Stimulated activated naive B cell treated with anti-CD40 and anti-IgM and Interleukin-4, amounts not matched to agents 10 μg/mL and 1 μg/mL and 100 μg/mL, for 72 hours (primary cell): ENCODE data around the gene TRIM66.

ENCODE experiments used
- ATAC-seq, 2 donors: fragments of 150-1000 bp; cut with Tn5 transposase; replicated peaks; 2 replicates each; pipeline ENCODE4 v1.10.0; 2021; ENCODE audit warnings: moderate library complexity in 1 of 2
- DNase-seq: peaks from one replicate; pipeline ENCODE4 v3.0.0; 2021
- H3K27ac Mint-ChIP-seq: one replicate; pipeline ENCODE4 v1.8.0; 2022; ENCODE audit warnings: mild to moderate bottlenecking, mixed read lengths
- H3K27me3 Mint-ChIP-seq, 2 donors: one replicate each; pipeline ENCODE4 v1.8.0; 2022; ENCODE audit warnings: mixed read lengths in 2 of 2
- H3K36me3 Mint-ChIP-seq, 2 donors: one replicate each; pipeline ENCODE4 v1.8.0; 2022; ENCODE audit warnings: mixed read lengths in 2 of 2, mild to moderate bottlenecking in 1 of 2
- H3K4me1 Mint-ChIP-seq, 2 donors: one replicate each; pipeline ENCODE4 v1.8.0; 2022; ENCODE audit warnings: mixed read lengths in 2 of 2, mild to moderate bottlenecking in 1 of 2
- H3K4me3 Mint-ChIP-seq, 2 donors: one replicate each; pipeline ENCODE4 v1.8.0; 2022; ENCODE audit warnings: mild to moderate bottlenecking in 2 of 2, mixed read lengths in 2 of 2, moderate library complexity in 1 of 2
- H3K9me3 Mint-ChIP-seq, 2 donors: one replicate each; pipeline ENCODE4 v1.8.0; 2022; ENCODE audit warnings: mixed read lengths in 2 of 2, mild to moderate bottlenecking in 1 of 2

Gene TRIM66

DNA sequence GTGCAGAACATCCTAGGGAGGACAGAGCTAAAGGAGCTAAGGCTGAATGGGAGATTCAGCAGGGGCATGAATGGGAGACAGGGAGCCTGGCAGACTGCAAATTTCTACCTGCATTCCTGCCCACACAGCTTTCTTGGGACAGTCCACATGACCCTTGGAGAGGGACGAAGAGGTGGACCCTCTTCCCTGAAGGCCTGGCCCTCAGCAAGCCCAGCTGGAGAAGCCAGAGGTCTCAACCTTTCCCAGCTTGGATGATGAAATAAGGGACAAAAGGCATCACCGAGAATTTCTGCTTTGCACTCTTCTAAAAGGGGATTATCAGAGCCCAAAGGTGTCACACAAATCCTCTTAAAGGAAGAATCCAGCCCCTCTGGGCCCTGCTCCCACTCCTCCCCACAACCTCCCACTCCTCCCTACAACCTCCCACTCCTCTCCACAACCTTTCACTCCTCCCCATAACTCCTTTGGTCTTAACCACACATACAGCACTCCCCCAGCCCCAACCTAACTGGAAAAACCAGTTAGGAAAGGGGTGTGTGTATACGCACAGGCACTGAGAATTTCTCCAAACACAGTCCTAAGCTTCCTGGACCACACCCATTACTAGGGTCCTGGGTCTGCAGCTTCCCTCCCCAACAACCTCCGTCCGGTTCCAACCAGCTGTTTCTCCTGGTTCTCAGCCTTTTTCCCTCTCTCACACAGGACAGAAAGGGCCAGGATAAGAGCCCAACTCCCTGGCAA is 38.6 kb upstream of the TRIM66 start:
- no peak for ATAC-seq
- peaks cover 13 to 28% of the 10 kb centered on the region in 2 donors for H3K4me1 Mint-ChIP-seq
- no peak for DNase-seq
- H3K36me3 Mint-ChIP-seq: no peaks in the 10 kb centered on the region
- H3K27ac Mint-ChIP-seq: no peak overlapping the region
- H3K4me3 Mint-ChIP-seq: no peak overlapping the region
- no peaks in the 10 kb centered on the region for H3K9me3 Mint-ChIP-seq
- peaks cover 15 to 22% of the 10 kb centered on the region in 2 donors for H3K27me3 Mint-ChIP-seq

DNA sequence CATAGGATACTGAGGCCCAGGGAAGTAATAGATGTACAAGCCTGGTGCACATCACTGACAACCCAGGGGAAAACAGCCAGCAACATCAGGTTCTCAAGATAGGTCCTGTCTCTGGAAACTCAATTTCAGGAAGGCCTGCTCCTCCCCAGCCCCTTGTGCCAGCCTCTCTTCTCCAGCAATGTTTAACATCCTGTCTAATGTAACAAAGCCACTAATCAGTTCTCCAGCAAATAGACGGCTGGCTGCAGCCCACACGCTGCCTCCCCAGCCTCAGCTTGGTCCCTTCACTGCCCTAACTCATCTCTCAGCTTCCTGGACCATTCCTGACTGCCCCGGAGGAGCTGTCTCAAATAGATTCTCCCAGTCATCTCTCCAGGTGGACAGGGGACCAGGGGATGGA is 37.9 kb upstream of the TRIM66 start:
- no peak for DNase-seq
- Mint-ChIP-seq H3K27me3 (peaks cover 15 to 22% of the 10 kb centered on the region in 2 donors), H3K4me1 (peaks cover 13 to 28% of the 10 kb centered on the region in 2 donors), H3K9me3 (no peaks in the 10 kb centered on the region), H3K36me3 (no peaks in the 10 kb centered on the region), H3K27ac (no peak overlapping the region), H3K4me3 (no peak overlapping the region)
- no peak for ATAC-seq

DNA sequence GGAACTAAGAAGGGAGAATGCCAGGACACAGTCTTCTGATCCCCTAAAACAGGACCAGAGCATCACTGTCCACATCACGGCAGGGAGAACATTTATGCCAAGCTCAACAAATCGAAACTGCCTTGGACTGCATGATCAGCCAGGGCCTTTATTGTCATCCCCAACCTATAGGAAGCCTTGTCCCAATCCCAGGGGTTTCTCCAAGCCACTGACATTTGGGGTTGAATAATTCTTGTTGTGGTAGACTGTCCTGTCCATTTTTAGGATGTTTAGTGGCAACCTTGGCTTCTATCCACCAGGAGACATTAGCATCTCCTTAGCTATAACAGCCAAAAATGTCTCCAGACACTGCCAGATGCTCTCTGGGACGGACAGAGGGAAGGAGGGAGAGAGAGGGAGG is 37.3 kb upstream of the TRIM66 start:
- no peak for ATAC-seq
- no peak for DNase-seq
- Mint-ChIP-seq H3K27ac (no peak overlapping the region), H3K36me3 (no peaks in the 10 kb centered on the region), H3K9me3 (no peaks in the 10 kb centered on the region), H3K4me1 (peaks cover 13 to 29% of the 10 kb centered on the region in 2 donors), H3K4me3 (no peak overlapping the region), H3K27me3 (peaks cover 15 to 22% of the 10 kb centered on the region in 2 donors)

DNA sequence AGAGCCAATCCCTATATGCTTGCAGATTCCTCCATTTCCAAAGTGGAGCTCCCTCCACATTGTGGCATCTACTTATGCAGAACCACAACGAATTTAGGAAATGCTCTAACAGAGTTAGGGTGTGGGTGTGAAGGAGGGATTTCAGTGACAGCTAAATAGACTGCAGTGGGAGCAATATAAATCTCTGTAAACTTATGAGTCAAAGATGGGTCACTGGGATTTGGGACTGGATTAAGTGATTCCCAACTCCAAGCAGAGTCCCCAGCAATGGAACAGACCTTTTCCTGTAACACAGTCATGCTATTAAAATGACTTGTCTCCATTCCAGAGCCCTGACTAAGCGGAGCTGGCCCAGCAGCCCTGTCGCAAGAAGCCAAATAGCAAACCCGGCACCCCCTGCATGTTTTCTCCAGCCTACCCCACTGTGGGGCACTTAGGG is 36.8 kb upstream of the TRIM66 start:
- DNase-seq (no peak), ATAC-seq (no peak)
- H3K9me3 Mint-ChIP-seq: no peaks in the 10 kb centered on the region
- H3K4me1 Mint-ChIP-seq: peaks cover 13 to 33% of the 10 kb centered on the region in 2 donors
- no peak overlapping the region for H3K27ac Mint-ChIP-seq
- peaks cover 15 to 22% of the 10 kb centered on the region in 2 donors for H3K27me3 Mint-ChIP-seq
- H3K36me3 Mint-ChIP-seq: no peaks in the 10 kb centered on the region
- H3K4me3 Mint-ChIP-seq: no peak overlapping the region

DNA sequence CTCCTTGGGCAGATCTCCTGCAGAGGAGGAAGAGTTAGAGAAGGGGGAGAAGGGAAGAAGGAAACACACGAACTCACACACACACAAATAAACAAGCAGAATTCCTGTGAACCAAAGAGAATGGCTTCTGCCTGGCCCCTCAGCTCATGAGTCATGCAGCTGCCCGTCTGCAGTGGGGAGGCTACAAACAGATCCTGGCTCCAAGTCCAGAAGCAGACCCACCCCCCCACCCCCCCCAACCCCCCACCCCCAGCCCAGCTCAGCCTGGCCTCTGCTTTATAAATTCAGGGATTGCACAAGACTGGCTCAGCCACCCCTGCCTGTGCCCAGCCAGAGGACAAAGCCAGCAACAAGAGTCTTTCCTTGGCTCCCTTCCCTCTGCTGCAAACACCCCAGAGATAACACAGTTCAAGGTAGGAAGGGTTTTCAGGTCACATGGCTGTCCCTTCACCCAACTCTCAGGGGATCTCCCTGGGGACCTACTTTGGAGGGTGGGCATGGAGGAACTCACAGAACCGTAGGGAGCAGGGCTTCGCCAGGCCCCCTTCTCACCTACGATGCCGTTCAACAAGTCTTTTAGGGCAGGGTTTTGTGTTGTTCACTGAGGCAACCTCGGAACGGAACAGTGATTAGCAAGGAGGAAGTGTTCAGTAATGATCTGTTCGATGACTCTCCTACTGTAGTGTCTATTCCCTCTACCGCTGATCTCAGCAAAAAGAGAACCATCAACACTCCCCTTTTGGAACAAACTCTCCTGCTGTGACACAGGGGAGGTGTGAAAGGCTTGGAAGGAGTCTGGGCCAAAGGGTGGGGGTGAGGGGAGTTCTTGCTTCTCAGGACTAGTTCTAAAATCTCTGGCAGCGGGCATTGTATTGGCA is 35.6 kb upstream of the TRIM66 start:
- H3K27ac Mint-ChIP-seq: peak overlapping the region; percentile 94
- no peaks in the 10 kb centered on the region for H3K36me3 Mint-ChIP-seq
- H3K4me3 Mint-ChIP-seq: peak overlapping the region; percentile 63 to 73
- ATAC-seq (peak; percentile 94 to 97), DNase-seq (peak; percentile 19)
- peaks cover 15 to 22% of the 10 kb centered on the region in 2 donors for H3K27me3 Mint-ChIP-seq
- H3K9me3 Mint-ChIP-seq: no peaks in the 10 kb centered on the region
- peaks cover 13 to 33% of the 10 kb centered on the region in 2 donors for H3K4me1 Mint-ChIP-seq

DNA sequence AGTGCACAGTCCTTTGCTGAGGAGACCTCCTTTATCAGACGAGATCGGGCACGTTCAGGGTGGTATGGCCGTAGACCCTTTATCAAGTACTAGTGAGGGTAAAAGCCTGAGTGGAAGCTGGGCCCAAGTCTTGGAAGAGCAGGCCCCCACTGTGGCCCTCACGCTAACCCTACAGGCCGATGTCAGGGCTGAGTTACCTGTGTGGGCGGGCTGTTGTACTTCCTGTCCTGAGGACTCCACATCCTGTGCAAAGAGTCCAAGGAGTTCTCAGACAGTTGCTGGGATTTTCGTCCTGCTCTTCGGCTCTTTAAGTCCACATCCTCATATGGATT is 35.0 kb upstream of the TRIM66 start:
- Mint-ChIP-seq H3K27ac (peak overlapping the region; percentile 39), H3K4me1 (peaks cover 13 to 28% of the 10 kb centered on the region in 2 donors), H3K4me3 (peak overlapping the region in 1 of 2 donors; percentile 5), H3K36me3 (no peaks in the 10 kb centered on the region), H3K9me3 (no peaks in the 10 kb centered on the region), H3K27me3 (peaks cover 11 to 17% of the 10 kb centered on the region in 2 donors)
- ATAC-seq (no peak), DNase-seq (no peak)

DNA sequence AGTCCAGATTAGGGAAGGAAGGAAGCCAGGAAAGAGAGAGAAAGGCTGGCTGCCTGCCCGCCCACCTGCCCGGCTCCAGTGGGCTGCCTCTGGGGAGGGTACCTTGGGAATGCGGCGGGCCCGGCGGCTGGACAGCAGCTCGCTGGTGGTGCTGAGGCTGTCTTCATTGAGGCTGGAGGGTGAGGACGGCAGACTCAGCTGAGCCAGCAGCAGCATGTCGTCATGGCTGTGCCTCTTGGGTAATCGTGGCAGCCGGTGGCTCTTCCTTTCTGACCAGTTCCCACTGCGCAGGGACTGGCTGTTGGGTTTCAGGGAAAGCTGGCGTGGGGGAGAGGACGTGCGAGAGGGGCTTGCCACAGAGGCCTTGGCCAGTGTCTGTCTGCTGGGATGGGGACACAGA is 33.0 kb upstream of the TRIM66 start:
- H3K27me3 Mint-ChIP-seq: peaks cover 3 to 4% of the 10 kb centered on the region in 2 donors
- H3K4me3 Mint-ChIP-seq: no peak overlapping the region
- no peak overlapping the region for H3K27ac Mint-ChIP-seq
- no peaks in the 10 kb centered on the region for H3K9me3 Mint-ChIP-seq
- H3K36me3 Mint-ChIP-seq: no peaks in the 10 kb centered on the region
- no peak for DNase-seq
- no peak for ATAC-seq
- H3K4me1 Mint-ChIP-seq: peaks cover 13 to 28% of the 10 kb centered on the region in 2 donors

DNA sequence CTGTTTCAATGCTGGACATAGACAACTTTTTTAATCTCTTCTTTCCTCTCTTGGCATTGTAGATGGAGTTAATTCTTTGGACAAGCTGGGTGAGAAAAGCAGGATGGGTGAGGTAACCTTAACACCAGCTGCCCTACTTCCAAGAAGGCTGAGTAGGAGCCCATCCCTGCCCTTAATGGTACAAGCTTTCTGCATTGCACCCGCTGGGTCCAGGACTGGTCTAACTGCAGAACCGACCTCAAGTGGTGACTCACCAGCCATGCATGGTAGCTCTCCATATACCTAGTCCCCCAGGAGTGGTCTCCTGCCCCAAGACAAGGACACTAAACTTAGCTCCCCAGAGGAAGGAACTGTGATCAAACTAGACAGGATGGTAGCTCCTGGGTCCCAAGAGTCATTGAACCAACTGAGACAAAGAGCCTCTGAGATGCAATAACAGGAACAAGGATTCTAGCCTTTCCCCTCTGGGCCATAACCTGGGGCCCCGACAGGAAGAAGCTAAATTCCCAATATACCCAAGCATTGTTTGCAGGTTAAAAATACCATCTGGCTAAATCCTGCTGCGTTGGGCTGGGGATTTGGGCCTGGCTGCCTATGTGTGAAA is 32.3 kb upstream of the TRIM66 start:
- H3K27me3 Mint-ChIP-seq: no peaks in the 10 kb centered on the region
- H3K36me3 Mint-ChIP-seq: no peaks in the 10 kb centered on the region
- H3K4me3 Mint-ChIP-seq: no peak overlapping the region
- H3K27ac Mint-ChIP-seq: no peak overlapping the region
- no peak for ATAC-seq
- H3K4me1 Mint-ChIP-seq: peaks cover 13 to 28% of the 10 kb centered on the region in 2 donors
- H3K9me3 Mint-ChIP-seq: no peaks in the 10 kb centered on the region
- no peak for DNase-seq

DNA sequence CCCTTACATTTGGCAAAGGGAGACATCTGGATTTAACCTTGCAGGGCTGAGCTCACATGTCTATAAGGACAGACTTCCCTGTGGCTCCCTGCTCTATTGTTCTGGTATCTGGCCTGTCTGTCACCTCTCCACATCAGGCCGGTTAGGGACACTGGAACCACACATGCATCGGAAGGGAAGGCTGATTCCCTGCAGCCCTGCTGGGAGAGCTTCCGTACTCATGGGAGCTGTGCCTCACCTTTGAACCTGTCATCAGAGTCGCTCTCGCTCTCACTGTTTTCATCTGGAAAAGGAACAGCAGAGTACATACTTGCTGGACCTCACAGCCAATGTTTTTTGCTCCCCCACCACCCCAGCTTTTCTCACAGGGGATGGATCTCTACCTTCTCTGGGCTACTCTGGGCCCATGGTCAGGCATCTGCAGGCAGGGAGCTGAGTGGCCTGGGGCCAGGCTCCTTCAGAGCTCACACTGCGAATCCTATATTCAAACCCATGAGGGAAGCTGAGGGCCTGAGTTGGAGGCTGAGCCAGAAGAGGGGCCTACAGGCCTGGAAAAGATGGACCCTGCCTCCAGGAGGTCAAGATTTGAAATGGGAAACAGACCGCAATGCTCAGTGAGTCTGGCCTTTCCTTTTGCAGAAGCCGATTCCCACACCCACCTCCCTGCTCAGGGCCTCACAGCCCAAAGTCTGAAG is 31.4 kb upstream of the TRIM66 start:
- no peak for DNase-seq
- ATAC-seq: no peak
- no peak overlapping the region for H3K27ac Mint-ChIP-seq
- H3K27me3 Mint-ChIP-seq: no peaks in the 10 kb centered on the region
- H3K4me1 Mint-ChIP-seq: peaks cover 13 to 26% of the 10 kb centered on the region in 2 donors
- no peaks in the 10 kb centered on the region for H3K9me3 Mint-ChIP-seq
- H3K36me3 Mint-ChIP-seq: no peaks in the 10 kb centered on the region
- no peak overlapping the region for H3K4me3 Mint-ChIP-seq

DNA sequence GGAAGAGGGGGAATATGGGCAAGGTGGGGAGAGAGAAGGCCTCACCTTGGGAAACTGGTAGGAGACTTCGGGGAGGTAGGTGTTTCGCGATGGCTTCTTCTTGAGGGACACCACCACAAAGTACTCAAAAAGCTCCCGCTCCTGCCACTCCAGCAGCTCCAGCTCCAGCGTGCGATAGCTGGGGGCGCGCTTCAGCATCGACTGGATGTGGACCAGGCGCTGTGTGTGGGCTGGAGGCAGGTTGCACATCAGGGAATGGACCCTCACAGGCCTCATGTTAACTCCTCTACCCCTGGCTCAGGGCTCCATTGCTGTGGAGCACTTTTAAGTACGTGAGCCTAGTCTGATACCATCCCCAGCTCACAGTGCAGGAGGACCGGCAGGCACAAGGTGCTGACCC is 30.0 kb upstream of the TRIM66 start:
- no peak for DNase-seq
- no peak for ATAC-seq
- Mint-ChIP-seq H3K27me3 (no peaks in the 10 kb centered on the region), H3K9me3 (no peaks in the 10 kb centered on the region), H3K4me1 (peaks cover 4 to 12% of the 10 kb centered on the region in 2 donors), H3K4me3 (no peak overlapping the region), H3K36me3 (no peaks in the 10 kb centered on the region), H3K27ac (no peak overlapping the region)

DNA sequence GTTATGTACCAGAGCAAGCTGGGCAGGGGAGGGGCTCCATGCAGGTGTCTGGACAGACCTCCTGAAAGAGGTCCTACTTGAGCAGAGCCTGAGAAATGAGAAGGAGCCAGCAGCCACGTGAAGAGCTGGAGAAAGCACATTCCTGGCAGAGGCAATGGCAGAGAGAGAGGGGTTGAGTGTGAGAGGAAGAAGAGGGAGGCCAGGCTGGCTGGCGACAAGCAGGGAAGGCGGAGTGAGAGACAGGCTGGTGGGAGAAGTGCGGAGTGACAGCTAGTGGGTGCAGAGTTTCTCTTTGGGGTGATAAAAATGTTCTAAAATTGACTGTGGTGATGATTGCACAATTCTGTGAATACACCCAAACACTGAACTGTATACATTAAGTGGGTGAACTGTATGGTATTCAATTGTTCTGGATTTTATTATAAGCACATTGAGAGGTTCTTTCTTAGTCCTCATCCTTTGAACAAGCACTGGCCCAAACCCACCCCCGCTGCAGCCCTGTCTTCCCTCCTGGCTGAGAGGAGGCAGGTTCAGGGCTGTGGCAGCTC is 29.5 kb upstream of the TRIM66 start:
- H3K9me3 Mint-ChIP-seq: no peaks in the 10 kb centered on the region
- H3K36me3 Mint-ChIP-seq: no peaks in the 10 kb centered on the region
- no peaks in the 10 kb centered on the region for H3K27me3 Mint-ChIP-seq
- peaks cover 0 to 6% of the 10 kb centered on the region in 2 donors for H3K4me1 Mint-ChIP-seq
- H3K27ac Mint-ChIP-seq: no peak overlapping the region
- ATAC-seq (no peak), DNase-seq (no peak)
- H3K4me3 Mint-ChIP-seq: no peak overlapping the region

DNA sequence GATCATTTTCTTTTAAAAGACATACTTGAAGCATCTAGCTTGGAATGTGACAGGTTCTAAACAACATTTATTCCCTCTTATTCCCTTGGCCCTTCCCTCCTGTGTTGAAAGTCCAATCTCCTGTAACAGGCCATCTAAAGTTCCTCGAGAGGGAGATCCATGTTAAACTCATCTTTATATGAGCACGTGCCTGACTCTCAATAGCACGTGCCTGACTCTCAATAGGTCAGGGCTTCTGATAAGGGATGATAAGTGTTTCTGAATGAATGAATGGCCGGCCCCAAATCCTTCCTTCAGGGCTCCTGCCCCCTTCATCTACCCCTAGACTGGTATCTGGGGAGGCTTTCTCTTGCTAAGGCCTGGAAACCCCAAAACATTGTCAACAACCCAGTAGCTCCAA is 27.3 kb upstream of the TRIM66 start:
- Mint-ChIP-seq H3K36me3 (peaks cover 4 to 5% of the 10 kb centered on the region in 2 donors), H3K27ac (no peak overlapping the region), H3K4me3 (no peak overlapping the region), H3K27me3 (no peaks in the 10 kb centered on the region), H3K4me1 (peaks cover 3 to 11% of the 10 kb centered on the region in 2 donors), H3K9me3 (no peaks in the 10 kb centered on the region)
- DNase-seq (no peak), ATAC-seq (no peak)

DNA sequence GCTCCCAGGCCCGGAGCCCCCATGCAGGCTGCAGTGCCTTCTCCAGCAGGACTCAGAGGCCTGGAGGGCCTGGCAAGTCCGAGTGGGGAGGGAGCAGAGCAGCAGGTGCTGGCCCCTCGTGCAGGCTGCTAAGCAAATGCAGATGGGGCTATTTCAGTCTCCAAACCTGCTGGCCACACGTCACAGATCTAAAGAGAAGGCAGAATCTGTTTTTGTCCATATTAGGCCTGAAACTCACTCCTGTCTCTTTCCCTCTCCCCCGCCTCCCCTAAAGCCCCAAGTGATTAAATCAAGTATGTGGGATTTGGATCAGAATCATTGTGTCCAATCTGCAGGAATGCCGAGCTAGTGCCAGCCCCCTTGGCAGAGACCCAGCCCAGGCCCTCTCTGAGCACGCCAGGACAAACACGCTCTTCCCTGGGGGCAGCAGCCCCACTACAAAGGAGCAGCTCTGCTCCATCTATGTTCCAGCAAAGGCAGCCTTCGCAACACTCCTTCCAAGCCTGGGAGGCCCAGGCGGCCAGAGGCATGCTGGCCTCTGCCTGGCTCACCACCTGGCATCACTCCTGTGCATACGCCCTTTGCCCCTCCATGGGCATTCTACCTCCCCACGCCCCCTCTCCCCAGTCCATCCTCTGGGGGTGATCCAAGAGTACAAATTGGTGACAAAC is 26.7 kb upstream of the TRIM66 start:
- no peak overlapping the region for H3K27ac Mint-ChIP-seq
- ATAC-seq (no peak), DNase-seq (no peak)
- peaks cover 3 to 7% of the 10 kb centered on the region in 2 donors for H3K4me1 Mint-ChIP-seq
- H3K36me3 Mint-ChIP-seq: peaks cover 4 to 5% of the 10 kb centered on the region in 2 donors
- H3K4me3 Mint-ChIP-seq: no peak overlapping the region
- H3K9me3 Mint-ChIP-seq: no peaks in the 10 kb centered on the region
- H3K27me3 Mint-ChIP-seq: no peaks in the 10 kb centered on the region
